ENCODE measurements around the gene OPA1. TPM values are rescaled to one million over a fixed set of nuclear protein-coding genes. Genes with fewer than 3 reads are reported as not detected.

Gene OPA1
- total and polyA plus RNA-seq, 2 of the 13 experiments (the other 11 are each of a cell fraction or from before 2014, with no cell fraction given) = 26.7 to 78.5 TPM

- no peak for TF ChIP-seq ZIK1 (CRISPR knock-in tag; IDR thresholded peaks at IDR 0.05; ENCODE audit: borderline replicate concordance, low read depth)
- TF ChIP-seq YEATS4 (CRISPR knock-in tag; IDR thresholded peaks at IDR 0.05; ENCODE audit: borderline replicate concordance) = no peak
- TF ChIP-seq IRX3 (CRISPR knock-in tag; IDR thresholded peaks at IDR 0.05; ENCODE audit: borderline replicate concordance, low read depth) = no peak
- TF ChIP-seq MLXIP (CRISPR knock-in tag; IDR thresholded peaks at IDR 0.05; ENCODE audit: borderline replicate concordance) = no peak
- TF ChIP-seq ZNF615 (CRISPR knock-in tag; IDR thresholded peaks at IDR 0.05; ENCODE audit: borderline replicate concordance) = no peak
- peak; percentile 45; the same call in 1 of the 2 replicates for TF ChIP-seq ZNF543 (CRISPR knock-in tag; IDR thresholded peaks at IDR 0.05)
- peak; percentile 85 for TF ChIP-seq POGZ (CRISPR knock-in tag; IDR thresholded peaks at IDR 0.05)
- TF ChIP-seq ZNF275 (CRISPR knock-in tag; IDR thresholded peaks at IDR 0.05; ENCODE audit: borderline replicate concordance) = peak; percentile 22; the same call in 1 of the 2 replicates
- TF ChIP-seq MLX (CRISPR knock-in tag; IDR thresholded peaks at IDR 0.05) = peak; percentile 89
- peak; percentile 61; the same call in 1 of the 2 replicates for TF ChIP-seq RBFOX2 (IDR thresholded peaks at IDR 0.05; ENCODE audit: low read depth, low read length)
- TF ChIP-seq MAFK (conservative IDR thresholded peaks at IDR 0.05 in 1 of 2, IDR thresholded peaks at IDR 0.05 in 1 of 2; ENCODE audit: low read length in 2 of 2) = no peak
- no peak for TF ChIP-seq CREM (IDR thresholded peaks at IDR 0.05)
- TF ChIP-seq CREM (CRISPR knock-in tag; IDR thresholded peaks at IDR 0.05) = no peak
- TF ChIP-seq ZNF512B (CRISPR knock-in tag; IDR thresholded peaks at IDR 0.05; ENCODE audit: borderline replicate concordance) = no peak
- TF ChIP-seq CBX1 (IDR thresholded peaks at IDR 0.05; ENCODE audit: low read depth) = peak; percentile 69
- no peak for TF ChIP-seq TCF7L2 (IDR thresholded peaks at IDR 0.05; ENCODE audit: low read depth, low read length)
- TF ChIP-seq ZNF232 (CRISPR knock-in tag; IDR thresholded peaks at IDR 0.05; ENCODE audit: borderline replicate concordance) = no peak
- TF ChIP-seq ZNF883 (CRISPR knock-in tag; IDR thresholded peaks at IDR 0.05; ENCODE audit: not compliant biosample characterization) = no peak
- no peak for TF ChIP-seq SMARCC2 (IDR thresholded peaks at IDR 0.05)
- no peak for TF ChIP-seq CAMTA2 (CRISPR knock-in tag; IDR thresholded peaks at IDR 0.05; ENCODE audit: borderline replicate concordance)
- TF ChIP-seq ZNF784 (CRISPR knock-in tag; IDR thresholded peaks at IDR 0.05; ENCODE audit: borderline replicate concordance) = no peak
- TF ChIP-seq FOXK1 (CRISPR knock-in tag; IDR thresholded peaks at IDR 0.05; ENCODE audit: borderline replicate concordance, low read depth) = peak; percentile 73; the same call in 1 of the 2 replicates
These were observed 118.5 kb downstream of the OPA1 start (continued) for GRCh38 chr3:193711523-193711963.
